Measurements from ENCODE around the gene SLC25A21. TPM values are rescaled to one million over a fixed set of nuclear protein-coding genes. Genes with fewer than 3 reads are reported as not detected.

SLC25A21 gene
- total and polyA plus RNA-seq, 2 of the 13 experiments (the other 11 are each of a cell fraction or from before 2014, with no cell fraction given), result 1.9 to 2.9 TPM

- ATAC-seq, result no peak
- Histone ChIP-seq H3K4me3 (replicated peaks in 1 of 3; ENCODE audit: insufficient read depth in 1 of 3, low read depth in 2 of 3, low read length in 3 of 3) (no peak overlapping the region), H3K4me2 (ENCODE audit: low read depth, low read length) (no peak overlapping the region), H3K36me3 (replicated peaks in 1 of 2; ENCODE audit: control insufficient read depth in 1 of 2, insufficient read depth in 2 of 2, low read length in 2 of 2) (no peaks in the 10 kb centered on the region), H3K27me3 (ENCODE audit: control insufficient read depth in 1 of 2, insufficient read depth in 2 of 2, low read length in 2 of 2) (no peaks in the 10 kb centered on the region), H3K9ac (ENCODE audit: insufficient read depth, low read depth, low read length) (no peak overlapping the region), H2AFZ (ENCODE audit: low read length) (no peak overlapping the region), H3K4me1 (ENCODE audit: insufficient read depth, low read length) (no peaks in the 10 kb centered on the region), H3K79me2 (ENCODE audit: insufficient read depth, low read length) (no peaks in the 10 kb centered on the region), H3K9me3 (ENCODE audit: low read length) (no peaks in the 10 kb centered on the region), H3K27ac (ENCODE audit: extremely low read length, insufficient read depth, low read length) (no peak overlapping the region), H4K20me1 (ENCODE audit: insufficient read depth, low read length) (no peaks in the 10 kb centered on the region)
- BruUV-seq (replicated peaks), result no TSS peak
- intact Hi-C loops (cut with micrococcal nuclease; ENCODE audit: unreplicated experiment), result no loop called here
- WGBS (ENCODE audit: low lambda C conversion rate), result 28% methylated on average over 6 of the region's 6 CpGs
- CTCF ChIA-PET (ENCODE audit: low intra/inter-chr PET ratio, low total read pairs), result no interaction called here
- POLR2A ChIA-PET, result no interaction called here
- in situ Hi-C loops (cut with HindIII; ENCODE audit: extremely low pct_ligation_motif_present, low pct_unique_long_range_greater_than_20kb), result no loop called here
- no peak for FAIRE-seq
- no peak for DNase-seq (ENCODE audit: low spot score)
- TF ChIP-seq ZNF383 (CRISPR knock-in tag; IDR thresholded peaks at IDR 0.05; ENCODE audit: borderline replicate concordance) (no peak), THAP7 (CRISPR knock-in tag; IDR thresholded peaks at IDR 0.05) (no peak), NFYB (CRISPR knock-in tag; IDR thresholded peaks at IDR 0.05) (no peak), BCLAF1 (IDR thresholded peaks at IDR 0.05) (no peak), MNT (IDR thresholded peaks at IDR 0.05) (no peak), ZNF280B (CRISPR knock-in tag; IDR thresholded peaks at IDR 0.05; ENCODE audit: borderline replicate concordance) (no peak), ZBTB4 (CRISPR knock-in tag; IDR thresholded peaks at IDR 0.05; ENCODE audit: borderline replicate concordance) (no peak), AGO2 (optimal IDR thresholded peaks at IDR 0.05; ENCODE audit: low read depth, low read length) (no peak), CCAR2 (optimal IDR thresholded peaks at IDR 0.05; ENCODE audit: low read depth, low read length) (no peak), ZKSCAN8 (CRISPR knock-in tag; IDR thresholded peaks at IDR 0.05; ENCODE audit: borderline replicate concordance) (no peak), GLMP (CRISPR knock-in tag; IDR thresholded peaks at IDR 0.05; ENCODE audit: borderline replicate concordance) (no peak), KAT7 (CRISPR knock-in tag; IDR thresholded peaks at IDR 0.05; ENCODE audit: borderline replicate concordance) (no peak), MIER2 (CRISPR knock-in tag; IDR thresholded peaks at IDR 0.05) (no peak), ZNF605 (CRISPR knock-in tag; IDR thresholded peaks at IDR 0.05) (no peak)
Measured at GRCh38 chr14:37090026-37090425, 82.4 kb downstream of the SLC25A21 start.
